ENCODE results near the gene GCNT2. TPM values are rescaled to one million over a fixed set of nuclear protein-coding genes. Genes with fewer than 3 reads are reported as not detected.

Gene GCNT2
- total RNA-seq, 1 donor from 2014 or later, result 27.4 TPM

GRCh38 chr6:10552270-10552810 lies 31.2 kb downstream of the GCNT2 start:
- intact Hi-C loops (cut with DNase I), result no loop called here
- TF ChIP-seq CTCF (IDR thresholded peaks at IDR 0.05), result no peak
- no peaks in the 10 kb centered on the region for H3K36me3 ChIP-seq
- no peaks in the 10 kb centered on the region for H3K27me3 ChIP-seq
- ATAC-seq, result no peak
- DNase-seq, result no peak
- no peak overlapping the region for H3K4me3 ChIP-seq
- no peaks in the 10 kb centered on the region for H3K9me3 ChIP-seq
- no peak overlapping the region for H3K27ac ChIP-seq
- H3K4me1 ChIP-seq, result no peaks in the 10 kb centered on the region

DNA sequence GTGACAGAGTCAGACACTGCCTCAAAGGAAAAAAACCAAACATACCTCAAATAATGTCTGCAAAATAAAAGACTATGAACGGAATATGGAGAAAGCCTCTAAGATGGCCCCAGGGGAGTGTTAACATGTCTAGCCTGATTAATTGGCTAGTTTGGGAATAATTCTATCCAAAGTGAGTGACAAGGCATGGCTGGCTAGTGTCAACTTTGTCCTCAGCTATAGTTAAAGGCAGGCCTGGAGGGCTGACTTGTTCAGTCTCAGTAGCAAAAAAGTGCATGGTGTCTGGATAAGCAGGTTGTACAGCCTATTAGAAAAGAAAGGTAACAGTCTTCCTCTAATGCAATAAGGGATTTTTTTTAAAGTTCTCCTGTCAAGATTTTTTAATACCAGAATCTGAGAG lies 32.7 kb downstream of the GCNT2 start:
- TF ChIP-seq CTCF (IDR thresholded peaks at IDR 0.05), result no peak
- intact Hi-C loops (cut with DNase I), result no loop called here

DNA sequence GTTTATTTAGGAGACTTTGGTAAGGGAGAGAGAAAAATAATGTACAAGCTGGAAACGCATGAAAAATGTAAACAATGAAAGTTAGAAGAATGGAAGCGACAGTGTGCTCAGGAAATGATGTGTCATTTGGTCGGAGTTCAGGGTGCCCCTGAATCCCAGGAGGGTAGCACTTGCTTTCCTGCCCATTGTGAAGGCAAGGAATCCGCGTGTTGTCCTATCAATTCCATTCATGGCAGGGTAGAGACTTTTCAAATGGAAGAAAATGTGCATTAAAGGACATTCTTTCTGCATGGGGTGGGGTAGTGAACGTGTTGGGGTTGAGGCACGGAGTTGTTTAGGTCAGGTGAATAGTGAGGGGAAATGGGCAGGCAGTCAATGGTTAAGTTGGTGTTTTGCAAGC lies 33.7 kb downstream of the GCNT2 start:
- DNase-seq (no peak), ATAC-seq (no peak)
- intact Hi-C loops (cut with DNase I), result no loop called here
- Histone ChIP-seq H3K9me3 (no peaks in the 10 kb centered on the region), H3K36me3 (peaks cover 4% of the 10 kb centered on the region), H3K27me3 (no peaks in the 10 kb centered on the region), H3K4me3 (no peak overlapping the region), H3K27ac (no peak overlapping the region), H3K4me1 (no peaks in the 10 kb centered on the region)
- no peak for TF ChIP-seq CTCF (IDR thresholded peaks at IDR 0.05)

More for the DNA sequence above, 32.7 kb downstream of the GCNT2 start:
- Histone ChIP-seq H3K27me3 (no peaks in the 10 kb centered on the region), H3K4me1 (no peaks in the 10 kb centered on the region), H3K4me3 (no peak overlapping the region), H3K36me3 (peaks cover 4% of the 10 kb centered on the region), H3K27ac (no peak overlapping the region), H3K9me3 (no peaks in the 10 kb centered on the region)
- ATAC-seq (no peak), DNase-seq (no peak)

GRCh38 chr6:10555625-10556309 lies 34.6 kb downstream of the GCNT2 start:
- Histone ChIP-seq H3K9me3 (no peaks in the 10 kb centered on the region), H3K36me3 (peaks cover 4% of the 10 kb centered on the region), H3K4me1 (no peaks in the 10 kb centered on the region), H3K4me3 (peak overlapping the region; percentile 35), H3K27me3 (no peaks in the 10 kb centered on the region), H3K27ac (peak overlapping the region; percentile 1)
- ATAC-seq (peak; percentile 60), DNase-seq (no peak)
- intact Hi-C loops (cut with DNase I), result no loop called here
- TF ChIP-seq CTCF (IDR thresholded peaks at IDR 0.05), result no peak

DNA sequence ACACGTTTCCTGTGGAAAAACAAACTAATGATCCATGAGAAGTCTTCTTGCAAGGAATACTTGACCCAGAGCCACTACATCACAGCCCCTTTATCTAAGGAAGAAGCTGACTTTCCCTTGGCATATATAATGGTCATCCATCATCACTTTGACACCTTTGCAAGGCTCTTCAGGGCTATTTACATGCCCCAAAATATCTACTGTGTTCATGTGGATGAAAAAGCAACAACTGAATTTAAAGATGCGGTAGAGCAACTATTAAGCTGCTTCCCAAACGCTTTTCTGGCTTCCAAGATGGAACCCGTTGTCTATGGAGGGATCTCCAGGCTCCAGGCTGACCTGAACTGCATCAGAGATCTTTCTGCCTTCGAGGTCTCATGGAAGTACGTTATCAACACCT lies 35.4 kb downstream of the GCNT2 start:
- Histone ChIP-seq H3K4me3 (peak overlapping the region; percentile 35), H3K27ac (no peak overlapping the region), H3K27me3 (no peaks in the 10 kb centered on the region), H3K4me1 (no peaks in the 10 kb centered on the region), H3K36me3 (peaks cover 4% of the 10 kb centered on the region), H3K9me3 (no peaks in the 10 kb centered on the region)
- DNase-seq (no peak), ATAC-seq (no peak)
- intact Hi-C loops (cut with DNase I), result no loop called here
- no peak for TF ChIP-seq CTCF (IDR thresholded peaks at IDR 0.05)

Data from upper lobe of right lung (tissue), 1 donor.